Astrocyte of the cerebellum (primary cell): Measurements from ENCODE around the gene LAP3.

Source experiments
- DNase-seq: peaks from one replicate; pipeline ENCODE4 v3.0.0-alpha.2; 2011; ENCODE audit warnings: low read depth
- H3K4me3 ChIP-seq: 2 replicates; pipeline ENCODE4 v1.5.1; 2011; ENCODE audit warnings: mild to moderate bottlenecking, low read depth, low read length, moderate library complexity
- CTCF ChIP-seq: IDR thresholded peaks from 2 replicates; pipeline ENCODE4 v1.5.1; 2012; ENCODE audit warnings: low read length, low read depth, moderate library complexity, mild to moderate bottlenecking; ENCODE audit errors: missing control alignments
- in situ Hi-C: cut with HindIII; loops from 2 replicates; pipeline ENCODE4 v1.10.0; 2017; ENCODE audit warnings: low sequenced_read_pairs

LAP3 gene

GRCh38 chr4:17544205-17544604, 32.8 kb upstream of the LAP3 start:
- in situ Hi-C loops = no loop called here
- H3K4me3 ChIP-seq = no peak overlapping the region
- TF ChIP-seq CTCF = no peak
- DNase-seq = no peak

- TF ChIP-seq CTCF = no peak
- DNase-seq = no peak
- no peak overlapping the region for H3K4me3 ChIP-seq
- in situ Hi-C loops = no loop called here
These were observed 32.2 kb upstream of the LAP3 start for GRCh38 chr4:17544831-17545234.

GRCh38 chr4:17545374-17546140, 31.4 kb upstream of the LAP3 start:
- no peak overlapping the region for H3K4me3 ChIP-seq
- no peak for TF ChIP-seq CTCF
- no peak for DNase-seq
- in situ Hi-C loops = no loop called here

GRCh38 chr4:17546222-17546621, 30.8 kb upstream of the LAP3 start:
- TF ChIP-seq CTCF = no peak
- no peak overlapping the region for H3K4me3 ChIP-seq
- in situ Hi-C loops = no loop called here
- no peak for DNase-seq

GRCh38 chr4:17546678-17547077, 30.3 kb upstream of the LAP3 start:
- no peak overlapping the region for H3K4me3 ChIP-seq
- no peak for DNase-seq
- in situ Hi-C loops = no loop called here
- TF ChIP-seq CTCF = no peak

- no peak for TF ChIP-seq CTCF
These were observed 26.4 kb upstream of the LAP3 start for GRCh38 chr4:17550549-17550948.

GRCh38 chr4:17552427-17552826, 24.6 kb upstream of the LAP3 start:
- no peak overlapping the region for H3K4me3 ChIP-seq
- in situ Hi-C loops = no loop called here
- no peak for DNase-seq
- TF ChIP-seq CTCF = no peak

More at GRCh38 chr4:17550549-17550948, 26.4 kb upstream of the LAP3 start:
- no peak for DNase-seq
- no peak overlapping the region for H3K4me3 ChIP-seq
- in situ Hi-C loops = no loop called here
